ENCODE results near the gene ZNF599. TPM values are rescaled to one million over a fixed set of nuclear protein-coding genes. Genes with fewer than 3 reads are reported as not detected.

The ZNF599 gene
- total and polyA plus RNA-seq, 2 of the 13 experiments (the other 11 are each of a cell fraction or from before 2014, with no cell fraction given), result 5.8 to 7.3 TPM

DNA sequence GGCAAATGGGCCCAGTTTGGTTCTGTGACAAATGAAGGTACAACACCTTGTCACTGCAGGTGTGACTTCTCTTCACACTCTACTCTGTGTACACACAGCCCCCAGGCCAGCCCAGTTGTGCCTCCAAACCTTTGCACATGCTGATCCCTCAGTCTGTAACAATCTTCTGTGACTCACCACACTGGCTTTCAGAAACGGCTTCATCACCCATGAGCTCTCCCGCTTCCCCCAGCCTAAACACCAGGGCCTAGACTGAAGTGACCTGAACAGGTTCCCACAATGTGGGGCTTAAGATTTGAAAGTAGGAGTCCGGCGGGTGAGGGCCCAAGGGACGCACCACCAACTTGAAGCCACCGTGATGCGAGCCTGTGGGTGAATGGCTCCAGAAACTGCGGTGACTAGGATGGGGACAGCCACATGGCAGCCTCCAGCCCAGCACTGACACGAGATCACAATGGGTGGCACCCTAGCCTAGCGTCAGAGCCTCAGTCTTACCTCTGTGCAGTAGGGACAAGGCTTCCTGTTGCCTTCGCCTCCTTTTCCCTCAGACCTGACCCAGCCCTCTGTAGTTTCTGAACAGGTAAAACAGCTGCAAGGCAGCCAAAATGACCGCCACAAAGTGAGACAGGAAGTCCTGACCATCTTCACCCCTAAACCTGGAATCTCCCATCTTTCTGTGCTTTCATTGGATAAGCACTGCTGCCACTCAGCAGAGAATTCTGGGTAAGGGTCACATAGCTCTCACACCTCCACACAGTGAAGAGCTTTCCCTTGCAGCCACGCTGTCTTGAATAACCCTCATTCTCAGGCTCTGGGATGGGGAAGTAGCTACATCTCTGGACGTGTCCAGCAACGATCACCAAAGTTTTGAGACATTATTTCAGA is 34.2 kb upstream of the ZNF599 start:
- ATAC-seq (no peak), FAIRE-seq (no peak)
- no peak for TF ChIP-seq RBFOX2 (IDR thresholded peaks at IDR 0.05; ENCODE audit: low read depth, low read length)
- no peak for TF ChIP-seq SRF (IDR thresholded peaks at IDR 0.05; ENCODE audit: low read depth, low read length)
- TF ChIP-seq THAP11 (CRISPR knock-in tag; IDR thresholded peaks at IDR 0.05), result peak; percentile 63
- TF ChIP-seq, protein P1, sequence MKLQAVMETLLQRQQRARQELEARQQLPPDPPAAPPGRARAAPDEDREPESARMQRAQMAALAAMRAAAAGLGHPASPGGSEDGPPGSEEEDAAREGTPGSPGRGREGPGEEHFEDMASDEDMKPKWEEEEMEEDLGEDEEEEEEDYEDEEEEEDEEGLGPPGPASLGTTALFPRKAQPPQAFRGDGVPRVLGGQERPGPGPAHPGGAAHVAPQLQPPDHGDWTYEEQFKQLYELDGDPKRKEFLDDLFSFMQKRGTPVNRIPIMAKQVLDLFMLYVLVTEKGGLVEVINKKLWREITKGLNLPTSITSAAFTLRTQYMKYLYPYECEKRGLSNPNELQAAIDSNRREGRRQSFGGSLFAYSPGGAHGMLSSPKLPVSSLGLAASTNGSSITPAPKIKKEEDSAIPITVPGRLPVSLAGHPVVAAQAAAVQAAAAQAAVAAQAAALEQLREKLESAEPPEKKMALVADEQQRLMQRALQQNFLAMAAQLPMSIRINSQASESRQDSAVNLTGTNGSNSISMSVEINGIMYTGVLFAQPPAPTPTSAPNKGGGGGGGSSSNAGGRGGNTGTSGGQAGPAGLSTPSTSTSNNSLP (IDR thresholded peaks at IDR 0.05; ENCODE audit: low read depth, low read length), result no peak
- no peak for TF ChIP-seq REPIN1 (CRISPR knock-in tag; IDR thresholded peaks at IDR 0.05; ENCODE audit: borderline replicate concordance, low read depth)
- TF ChIP-seq ZNF235 (CRISPR knock-in tag; IDR thresholded peaks at IDR 0.05; ENCODE audit: borderline replicate concordance), result no peak
- TF ChIP-seq MIER3 (CRISPR knock-in tag; IDR thresholded peaks at IDR 0.05; ENCODE audit: borderline replicate concordance), result no peak
- TF ChIP-seq STAG1 (CRISPR knock-in tag; IDR thresholded peaks at IDR 0.05), result no peak
- TF ChIP-seq RBM22 (optimal IDR thresholded peaks at IDR 0.05; ENCODE audit: low read length), result no peak
- TF ChIP-seq, protein P2, sequence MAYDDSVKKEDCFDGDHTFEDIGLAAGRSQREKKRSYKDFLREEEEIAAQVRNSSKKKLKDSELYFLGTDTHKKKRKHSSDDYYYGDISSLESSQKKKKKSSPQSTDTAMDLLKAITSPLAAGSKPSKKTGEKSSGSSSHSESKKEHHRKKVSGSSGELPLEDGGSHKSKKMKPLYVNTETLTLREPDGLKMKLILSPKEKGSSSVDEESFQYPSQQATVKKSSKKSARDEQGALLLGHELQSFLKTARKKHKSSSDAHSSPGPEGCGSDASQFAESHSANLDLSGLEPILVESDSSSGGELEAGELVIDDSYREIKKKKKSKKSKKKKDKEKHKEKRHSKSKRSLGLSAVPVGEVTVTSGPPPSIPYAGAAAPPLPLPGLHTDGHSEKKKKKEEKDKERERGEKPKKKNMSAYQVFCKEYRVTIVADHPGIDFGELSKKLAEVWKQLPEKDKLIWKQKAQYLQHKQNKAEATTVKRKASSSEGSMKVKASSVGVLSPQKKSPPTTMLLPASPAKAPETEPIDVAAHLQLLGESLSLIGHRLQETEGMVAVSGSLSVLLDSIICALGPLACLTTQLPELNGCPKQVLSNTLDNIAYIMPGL (CRISPR knock-in tag; IDR thresholded peaks at IDR 0.05; ENCODE audit: borderline replicate concordance in 1 of 2, low read depth in 1 of 2), result no peak
- no peak for TF ChIP-seq ZIK1 (CRISPR knock-in tag; IDR thresholded peaks at IDR 0.05; ENCODE audit: borderline replicate concordance, low read depth)
- TF ChIP-seq NFYC (CRISPR knock-in tag; IDR thresholded peaks at IDR 0.05), result peak; percentile 53; the same call in 1 of the 2 replicates
- TF ChIP-seq KAT2B (IDR thresholded peaks at IDR 0.05; ENCODE audit: borderline replicate concordance, low read depth, low read length), result no peak
- no peak for TF ChIP-seq KAT7 (CRISPR knock-in tag; IDR thresholded peaks at IDR 0.05; ENCODE audit: borderline replicate concordance)
- TF ChIP-seq, protein P3, sequence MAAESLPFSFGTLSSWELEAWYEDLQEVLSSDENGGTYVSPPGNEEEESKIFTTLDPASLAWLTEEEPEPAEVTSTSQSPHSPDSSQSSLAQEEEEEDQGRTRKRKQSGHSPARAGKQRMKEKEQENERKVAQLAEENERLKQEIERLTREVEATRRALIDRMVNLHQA (CRISPR knock-in tag; IDR thresholded peaks at IDR 0.05), result no peak
- no peak for TF ChIP-seq MTA3 (CRISPR knock-in tag; IDR thresholded peaks at IDR 0.05)
- TF ChIP-seq ZNF329 (CRISPR knock-in tag; IDR thresholded peaks at IDR 0.05; ENCODE audit: low read depth), result no peak
- no peak for TF ChIP-seq NBN (conservative IDR thresholded peaks at IDR 0.05)
- peak; percentile 75 for TF ChIP-seq ZNF143 (CRISPR knock-in tag; IDR thresholded peaks at IDR 0.05)
- no peak for TF ChIP-seq MATR3 (CRISPR knock-in tag; IDR thresholded peaks at IDR 0.05)
- no peak for TF ChIP-seq ZNF510 (CRISPR knock-in tag; IDR thresholded peaks at IDR 0.05; ENCODE audit: low read depth)
- TF ChIP-seq RBAK (CRISPR knock-in tag; IDR thresholded peaks at IDR 0.05), result no peak
- peak; percentile 60; the same call in 1 of the 2 replicates for TF ChIP-seq NR2C2 (CRISPR knock-in tag; IDR thresholded peaks at IDR 0.05; ENCODE audit: borderline replicate concordance)

More for the DNA sequence above, 34.2 kb upstream of the ZNF599 start:
- Histone ChIP-seq H3K4me2 (ENCODE audit: low read depth, low read length) (0 out of 2 replicates have a peak overlapping the region, but pooled peaks have one; percentile 18), H3K4me3 (replicated peaks in 1 of 3; ENCODE audit: insufficient read depth in 1 of 3, low read depth in 2 of 3, low read length in 3 of 3) (no peak overlapping the region), H3K36me3 (replicated peaks in 1 of 2; ENCODE audit: control insufficient read depth in 1 of 2, insufficient read depth in 2 of 2, low read length in 2 of 2) (no peaks in the 10 kb centered on the region), H3K9me3 (ENCODE audit: low read length) (peaks cover 20% of the 10 kb centered on the region), H3K27ac (ENCODE audit: extremely low read length, insufficient read depth, low read length) (no peak overlapping the region), H2AFZ (ENCODE audit: low read length) (no peak overlapping the region), H3K4me1 (ENCODE audit: insufficient read depth, low read length) (no peaks in the 10 kb centered on the region), H3K9ac (ENCODE audit: insufficient read depth, low read depth, low read length) (no peak overlapping the region), H3K79me2 (ENCODE audit: insufficient read depth, low read length) (no peaks in the 10 kb centered on the region), H4K20me1 (ENCODE audit: insufficient read depth, low read length) (no peaks in the 10 kb centered on the region), H3K27me3 (ENCODE audit: control insufficient read depth in 1 of 2, insufficient read depth in 2 of 2, low read length in 2 of 2) (no peaks in the 10 kb centered on the region)
- CTCF ChIA-PET (ENCODE audit: low intra/inter-chr PET ratio, low total read pairs), result no interaction called here
- in situ Hi-C loops (cut with HindIII; ENCODE audit: extremely low pct_ligation_motif_present, low pct_unique_long_range_greater_than_20kb), result no loop called here
- intact Hi-C loops (cut with micrococcal nuclease; ENCODE audit: unreplicated experiment), result no loop called here
- POLR2A ChIA-PET, result no interaction called here
- BruUV-seq (replicated peaks), result no TSS peak
- WGBS (ENCODE audit: low lambda C conversion rate), result 11% methylated on average over 6 of the region's 15 CpGs
- DNase-seq (ENCODE audit: low spot score), result no peak

All from HepG2 (cell line).